IMR-90 (cell line): ENCODE data around the gene MMP23B. TPM values are rescaled to one million over a fixed set of nuclear protein-coding genes. Genes with fewer than 3 reads are reported as not detected.

Experiments used
- ATAC-seq: fragments of 200-7000 bp; cut with Tn5 transposase; 2 replicates; pipeline ENCODE4 v1.9.1; 2020; ENCODE audit warnings: low read depth, mild to moderate bottlenecking, moderate library complexity
- BruUV-seq: library from RNA; stranded (reverse); fragments of 400-500 nt; replicated peaks from 2 replicates; lab custom pipeline; 2021; lab: Mats Ljungman, UMichigan
- CTCF ChIA-PET: fragments of 300-600 bp; formaldehyde crosslinking; extraction: SDS; loops from one replicate; lab custom pipeline; 2021; ENCODE audit warnings: antibody characterized with exemption; lab: Yijun Ruan, JAX
- POLR2A ChIA-PET: fragments of 300-600 bp; sonication (Branson Sonifier 250); formaldehyde crosslinking; loops from one replicate; lab custom pipeline; 2022; ENCODE audit warnings: antibody characterized with exemption; ENCODE audit not compliant: unreplicated experiment; lab: Charles Lee
- DNase-seq: peaks from one replicate; pipeline ENCODE4 v3.0.0; 2013
- H2AFZ ChIP-seq: replicated peaks from 2 replicates; pipeline ENCODE3; 2013; ENCODE audit warnings: low read length, mild to moderate bottlenecking; ENCODE audit not compliant: poor library complexity
- H2AK5ac ChIP-seq: 2 replicates; pipeline ENCODE4 v1.6.1; 2013; ENCODE audit warnings: low read depth, low read length, inconsistent platforms
- H2AK9ac ChIP-seq: replicated peaks from 2 replicates; pipeline ENCODE3; 2013; ENCODE audit warnings: mild to moderate bottlenecking, low read depth, low read length, moderate library complexity; ENCODE audit not compliant: poor library complexity
- H2BK120ac ChIP-seq: 2 replicates; pipeline ENCODE4 v1.6.1; 2013; ENCODE audit warnings: low read depth, low read length, inconsistent platforms
- H2BK15ac ChIP-seq: 3 replicates; pipeline ENCODE4 v1.6.1; 2013; ENCODE audit warnings: low read depth, low read length, inconsistent platforms
- H2BK20ac ChIP-seq: 2 replicates; pipeline ENCODE4 v1.6.1; 2013; ENCODE audit warnings: low read depth, mild to moderate bottlenecking, inconsistent platforms, low read length, moderate library complexity
- H2BK5ac ChIP-seq: 2 replicates; pipeline ENCODE4 v1.6.1; 2013; ENCODE audit warnings: mild to moderate bottlenecking, low read depth, low read length, inconsistent platforms; ENCODE audit not compliant: poor library complexity, severe bottlenecking
- H3K14ac ChIP-seq: replicated peaks from 2 replicates; pipeline ENCODE4 v1.6.1; 2013; ENCODE audit warnings: low read depth, low read length, inconsistent platforms
- H3K18ac ChIP-seq: 2 replicates; pipeline ENCODE4 v1.6.1; 2013; ENCODE audit warnings: low read depth, low read length, control low read depth
- H3K23ac ChIP-seq: 2 replicates; pipeline ENCODE4 v1.6.1; 2013; ENCODE audit warnings: low read depth, low read length, inconsistent platforms
- H3K27ac ChIP-seq: 2 replicates; pipeline ENCODE4 v1.5.1; 2013; ENCODE audit warnings: mild to moderate bottlenecking, control low read depth, low read length; ENCODE audit not compliant: insufficient read depth
- H3K27me3 ChIP-seq: 2 replicates; pipeline ENCODE4 v1.6.1; 2013; ENCODE audit warnings: low read length; ENCODE audit not compliant: control insufficient read depth, insufficient read depth
- H3K36me3 ChIP-seq: 2 replicates; pipeline ENCODE4 v1.6.1; 2013; ENCODE audit warnings: low read length, mixed read lengths; ENCODE audit not compliant: control insufficient read depth, insufficient read depth
- H3K4ac ChIP-seq: 2 replicates; pipeline ENCODE4 v1.6.1; 2013; ENCODE audit warnings: low read depth, low read length, inconsistent platforms
- H3K4me1 ChIP-seq: 2 replicates; pipeline ENCODE4 v1.6.1; 2013; ENCODE audit warnings: low read length, mixed read lengths; ENCODE audit not compliant: control insufficient read depth, insufficient read depth
- H3K4me2 ChIP-seq: 2 replicates; pipeline ENCODE4 v1.6.1; 2013; ENCODE audit warnings: low read depth, mild to moderate bottlenecking, control low read depth, low read length, moderate library complexity
- H3K4me3 ChIP-seq: 2 replicates; pipeline ENCODE4 v1.5.1; 2013; ENCODE audit warnings: low read depth, mild to moderate bottlenecking, control low read depth, low read length, moderate library complexity; ENCODE audit not compliant: insufficient read depth
- H3K56ac ChIP-seq: 2 replicates; pipeline ENCODE4 v1.6.1; 2013; ENCODE audit warnings: low read length, inconsistent platforms; ENCODE audit not compliant: insufficient read depth; ENCODE audit errors: extremely low read depth
- H3K79me1 ChIP-seq, 2 experiments: 2 replicates each; pipeline ENCODE4 v1.6.1; 2013; ENCODE audit warnings: low read length in 2 of 2, inconsistent platforms in 1 of 2, low read depth in 1 of 2
- H3K9ac ChIP-seq: 2 replicates; pipeline ENCODE4 v1.6.1; 2013; ENCODE audit warnings: low read depth, low read length, control low read depth
- H3K9me1 ChIP-seq: 2 replicates; pipeline ENCODE4 v1.6.1; 2013; ENCODE audit warnings: low read length, inconsistent platforms; ENCODE audit not compliant: insufficient read depth
- H3K9me3 ChIP-seq: 2 replicates; pipeline ENCODE4 v1.6.1; 2013; ENCODE audit warnings: low read length; ENCODE audit not compliant: control insufficient read depth, insufficient read depth
- H4K20me1 ChIP-seq: 2 replicates; pipeline ENCODE4 v1.6.1; 2013; ENCODE audit warnings: low read length, inconsistent platforms; ENCODE audit not compliant: insufficient read depth
- H4K5ac ChIP-seq: 2 replicates; pipeline ENCODE4 v1.6.1; 2013; ENCODE audit warnings: mild to moderate bottlenecking, low read depth, low read length, control low read depth
- H4K8ac ChIP-seq, 2 experiments: 2 replicates each; pipeline ENCODE4 v1.6.1; 2013; ENCODE audit warnings: low read depth in 2 of 2, low read length in 2 of 2, control low read depth in 1 of 2, inconsistent platforms in 1 of 2
- H4K91ac ChIP-seq: 2 replicates; pipeline ENCODE4 v1.6.1; 2013; ENCODE audit warnings: low read depth, low read length, inconsistent platforms; ENCODE audit not compliant: insufficient read depth
- BHLHE40 ChIP-seq: fragments of 150-350 bp; IDR thresholded peaks from 2 replicates; pipeline ENCODE4 v1.6.1; 2016; ENCODE audit warnings: mild to moderate bottlenecking, low read depth, low read length
- FOS ChIP-seq: fragments of 150-350 bp; IDR thresholded peaks from 2 replicates; pipeline ENCODE4 v1.6.1; 2016; ENCODE audit warnings: low read depth, low read length
- MAFK ChIP-seq: IDR thresholded peaks from 2 replicates; pipeline ENCODE4 v1.6.1; 2012; ENCODE audit warnings: low read depth, low read length, improper control_type of control experiment
- RFX5 ChIP-seq: IDR thresholded peaks from 2 replicates; pipeline ENCODE4 v1.8.0; 2012; ENCODE audit warnings: low read depth, mild to moderate bottlenecking, low read length, moderate library complexity
- SMC3 ChIP-seq: fragments of 150-350 bp; IDR thresholded peaks from 2 replicates; pipeline ENCODE4 v1.6.1; 2016; ENCODE audit warnings: low read depth, mild to moderate bottlenecking, antibody characterized with exemption, low read length, moderate library complexity
- USF2 ChIP-seq: fragments of 150-350 bp; IDR thresholded peaks from 2 replicates; pipeline ENCODE4 v1.6.1; 2017; ENCODE audit warnings: mild to moderate bottlenecking, antibody characterized with exemption, low read length, low read depth
- WGBS, 2 experiments: methylation state at CpG; one replicate each; pipeline versions ENCODE4 v1.1.5 to v1.1.7; 2013; ENCODE audit warnings: missing lambda C conversion rate in 2 of 2; ENCODE audit not compliant: insufficient read length in 1 of 2; ENCODE audit errors: extremely low coverage in 2 of 2; 5-methylcytosine and 5-hydroxymethylcytosine counted together
- dilution Hi-C: fragments of 300-500 bp; cut with HindIII; formaldehyde crosslinking; loops from one replicate; pipeline ENCODE4 v1.14.3; 2018; ENCODE audit warnings: low sequenced_read_pairs; ENCODE audit not compliant: unreplicated experiment
- in situ Hi-C: fragments of 300-500 bp; cut with MboI; formaldehyde crosslinking; loops from 3 replicates; pipeline ENCODE4 v1.14.3; 2019; ENCODE audit warnings: low sequenced_read_pairs, inconsistent platforms, mixed read lengths
- intact Hi-C: fragments of 100-400 bp; cut with micrococcal nuclease; formaldehyde crosslinking; loops from 2 replicates; pipeline ENCODE4 v1.10.0; 2022
- polyA plus RNA-seq, 3 experiments: library from polyadenylated mRNA; depleted of rRNA; stranded (reverse); fragments of >200 nt; gene quantifications; 2 replicates each; pipeline ENCODE4 v1.2.3, GENCODE V29; 2012; ENCODE audit warnings: low replicate concordance in 1 of 3
- total RNA-seq: library from RNA; depleted of rRNA; stranded (reverse); fragments of >200 nt; gene quantifications from 2 replicates; pipeline ENCODE4 v1.2.3, GENCODE V29; 2012
- TF ChIP-seq, protein P1 (sequence below): conservative IDR thresholded peaks from 2 replicates; pipeline ENCODE4 v1.5.1; 2012; ENCODE audit warnings: mild to moderate bottlenecking, low read depth, low read length, improper control_type of control experiment

The MMP23B gene
- total and polyA plus RNA-seq, 2 of the 4 experiments (the other 2 are of a cell fraction), result 1.1 to 5.4 TPM

GRCh38 chr1:1683104-1683905 lies 51.3 kb downstream of the MMP23B start:
- no TSS peak for BruUV-seq
- H3K9me3 ChIP-seq, result no peaks in the 10 kb centered on the region
- no peak overlapping the region for H3K27ac ChIP-seq
- H2BK15ac ChIP-seq, result no peak overlapping the region
- dilution Hi-C loops (no loop called here), in situ Hi-C loops (no loop called here), intact Hi-C loops (no loop called here)
- H3K79me1 ChIP-seq, result peaks cover 26 to 72% of the 10 kb centered on the region in 2 experiments
- no peak overlapping the region for H4K91ac ChIP-seq
- H4K8ac ChIP-seq, result no peak overlapping the region
- H3K23ac ChIP-seq, result no peak overlapping the region
- H3K27me3 ChIP-seq, result no peaks in the 10 kb centered on the region
- no peak overlapping the region for H3K18ac ChIP-seq
- H2AK9ac ChIP-seq, result no peak overlapping the region
- no peak overlapping the region for H2BK120ac ChIP-seq
- no peak overlapping the region for H4K5ac ChIP-seq
- no peak overlapping the region for H2BK5ac ChIP-seq
- DNase-seq (no peak), ATAC-seq (no peak)
- 73% methylated on average over 14 of the region's 26 CpGs; no CpG with 5 or more reads in 1 of the 2 experiments for WGBS, 2 experiments
- no peak overlapping the region for H3K56ac ChIP-seq
- no peak overlapping the region for H3K4me3 ChIP-seq
- H3K4ac ChIP-seq, result no peak overlapping the region
- peaks cover 25% of the 10 kb centered on the region for H3K36me3 ChIP-seq
- POLR2A ChIA-PET, result no interaction called here
- H3K9me1 ChIP-seq, result peaks cover 22% of the 10 kb centered on the region
- TF ChIP-seq SMC3 (no peak), USF2 (no peak), BHLHE40 (no peak), MAFK (no peak), FOS (no peak), RFX5 (no peak)
- TF ChIP-seq, protein P1, sequence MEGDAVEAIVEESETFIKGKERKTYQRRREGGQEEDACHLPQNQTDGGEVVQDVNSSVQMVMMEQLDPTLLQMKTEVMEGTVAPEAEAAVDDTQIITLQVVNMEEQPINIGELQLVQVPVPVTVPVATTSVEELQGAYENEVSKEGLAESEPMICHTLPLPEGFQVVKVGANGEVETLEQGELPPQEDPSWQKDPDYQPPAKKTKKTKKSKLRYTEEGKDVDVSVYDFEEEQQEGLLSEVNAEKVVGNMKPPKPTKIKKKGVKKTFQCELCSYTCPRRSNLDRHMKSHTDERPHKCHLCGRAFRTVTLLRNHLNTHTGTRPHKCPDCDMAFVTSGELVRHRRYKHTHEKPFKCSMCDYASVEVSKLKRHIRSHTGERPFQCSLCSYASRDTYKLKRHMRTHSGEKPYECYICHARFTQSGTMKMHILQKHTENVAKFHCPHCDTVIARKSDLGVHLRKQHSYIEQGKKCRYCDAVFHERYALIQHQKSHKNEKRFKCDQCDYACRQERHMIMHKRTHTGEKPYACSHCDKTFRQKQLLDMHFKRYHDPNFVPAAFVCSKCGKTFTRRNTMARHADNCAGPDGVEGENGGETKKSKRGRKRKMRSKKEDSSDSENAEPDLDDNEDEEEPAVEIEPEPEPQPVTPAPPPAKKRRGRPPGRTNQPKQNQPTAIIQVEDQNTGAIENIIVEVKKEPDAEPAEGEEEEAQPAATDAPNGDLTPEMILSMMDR, result no peak
- H3K9ac ChIP-seq, result no peak overlapping the region
- no peak overlapping the region for H2AFZ ChIP-seq
- no peak overlapping the region; the same call in 1 of the 2 replicates for H2AK5ac ChIP-seq
- H3K4me1 ChIP-seq, result peaks cover 6% of the 10 kb centered on the region
- CTCF ChIA-PET, result no interaction called here
- H3K4me2 ChIP-seq, result no peak overlapping the region
- peaks cover 48% of the 10 kb centered on the region for H4K20me1 ChIP-seq
- H3K14ac ChIP-seq, result no peak overlapping the region
- H2BK20ac ChIP-seq, result no peak overlapping the region
